Stimulated activated CD4-positive, alpha-beta T cell treated with anti-CD3 and anti-CD28 coated beads, TNF-alpha, amount 100 ng/mL, for 24 hours (primary cell): Measurements from ENCODE around the gene TSG101.

ENCODE experiments used
- DNase-seq, 3 experiments: peaks; one replicate each; pipeline ENCODE4 v3.0.0-alpha.2; 2020; ENCODE audit warnings: low read depth in 3 of 3

The TSG101 gene

GRCh38 chr11:18493310-18493709 lies 33.4 kb downstream of the TSG101 start:
- no peak for DNase-seq

DNA sequence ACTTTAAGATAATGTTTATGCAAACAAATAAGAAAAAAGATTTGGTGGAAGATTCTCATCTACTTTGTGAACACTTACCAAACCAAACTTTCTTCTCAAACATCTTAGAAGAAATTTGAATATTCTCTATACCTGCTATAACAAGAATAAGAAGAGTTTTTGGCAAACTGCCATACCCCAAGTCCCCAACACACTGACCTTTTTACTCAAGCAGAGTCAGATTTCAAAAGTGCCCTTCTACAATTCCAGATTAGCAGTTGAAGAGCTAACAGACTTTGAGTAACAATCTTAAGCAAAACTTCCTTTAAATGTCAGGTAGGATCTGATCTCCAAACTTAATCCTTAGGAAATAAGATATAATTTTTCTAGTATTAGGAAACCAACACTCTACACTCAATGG lies 33.9 kb downstream of the TSG101 start:
- DNase-seq = no peak

GRCh38 chr11:18491924-18492323 lies 34.8 kb downstream of the TSG101 start:
- no peak for DNase-seq

- no peak for DNase-seq
Measured at GRCh38 chr11:18490736-18491485, 35.8 kb downstream of the TSG101 start.

- DNase-seq = no peak
Measured at GRCh38 chr11:18490319-18490718, 36.4 kb downstream of the TSG101 start.

GRCh38 chr11:18485913-18486528 lies 40.7 kb downstream of the TSG101 start:
- no peak for DNase-seq

GRCh38 chr11:18479063-18479462 lies 47.7 kb downstream of the TSG101 start:
- DNase-seq = no peak

- DNase-seq = no peak
Measured at GRCh38 chr11:18472587-18472986, 54.2 kb downstream of the TSG101 start.

DNA sequence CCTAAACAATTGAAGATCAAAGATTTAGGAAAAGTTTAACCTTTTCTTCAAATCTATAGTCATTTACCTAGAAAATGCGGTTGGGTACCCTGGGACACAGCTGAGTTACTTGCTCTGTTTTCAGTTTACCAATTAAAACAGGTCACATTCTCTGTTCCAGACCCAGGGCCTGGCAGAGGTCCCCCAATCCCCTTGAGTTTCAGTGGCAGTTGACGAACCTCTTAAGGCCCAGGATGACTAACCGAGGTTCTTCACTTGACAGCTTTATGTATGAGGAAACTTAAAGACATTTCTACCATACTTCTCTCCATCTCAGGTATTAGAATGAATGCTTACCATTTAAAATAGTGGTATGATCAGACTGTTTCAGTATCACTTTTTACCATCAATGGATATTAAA lies 54.7 kb downstream of the TSG101 start:
- DNase-seq = no peak

DNA sequence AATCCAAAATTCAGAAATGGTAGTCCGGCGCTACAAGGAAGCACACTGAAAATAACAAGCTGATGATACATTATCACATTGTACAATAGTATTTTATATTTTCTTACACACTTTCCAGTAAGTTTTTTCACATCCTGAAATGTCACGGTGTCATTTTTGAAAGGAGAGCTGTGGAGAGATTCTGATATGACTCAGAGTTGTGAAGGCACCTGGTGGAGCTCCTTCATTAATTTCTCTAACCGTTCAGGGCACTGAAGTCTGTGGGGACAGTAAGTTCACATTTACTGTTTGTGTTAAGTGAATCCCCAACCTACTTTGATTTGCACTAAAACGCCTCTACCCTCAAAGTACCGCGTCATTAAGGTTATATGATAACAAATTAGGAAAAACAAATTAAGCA lies 57.8 kb downstream of the TSG101 start:
- no peak for DNase-seq

DNA sequence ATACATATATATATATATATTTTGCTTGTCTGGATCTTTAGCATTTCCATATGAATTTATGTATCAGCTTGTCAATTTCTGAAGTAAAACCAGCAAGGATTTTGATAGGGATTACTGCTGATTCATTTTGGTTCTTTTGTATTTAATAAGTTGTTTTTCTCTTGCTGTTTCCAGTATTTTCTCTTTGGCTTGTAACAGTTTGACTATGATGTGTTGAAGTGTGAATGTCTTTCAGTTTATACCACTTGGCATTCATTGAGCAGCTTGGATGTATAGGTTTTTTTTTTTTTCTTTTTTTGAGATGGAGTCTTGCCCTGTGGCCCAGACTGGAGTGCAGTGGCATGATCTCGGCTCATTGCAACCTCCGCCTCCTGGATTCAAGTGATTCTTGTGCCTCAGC lies 58.7 kb downstream of the TSG101 start:
- no peak for DNase-seq

DNA sequence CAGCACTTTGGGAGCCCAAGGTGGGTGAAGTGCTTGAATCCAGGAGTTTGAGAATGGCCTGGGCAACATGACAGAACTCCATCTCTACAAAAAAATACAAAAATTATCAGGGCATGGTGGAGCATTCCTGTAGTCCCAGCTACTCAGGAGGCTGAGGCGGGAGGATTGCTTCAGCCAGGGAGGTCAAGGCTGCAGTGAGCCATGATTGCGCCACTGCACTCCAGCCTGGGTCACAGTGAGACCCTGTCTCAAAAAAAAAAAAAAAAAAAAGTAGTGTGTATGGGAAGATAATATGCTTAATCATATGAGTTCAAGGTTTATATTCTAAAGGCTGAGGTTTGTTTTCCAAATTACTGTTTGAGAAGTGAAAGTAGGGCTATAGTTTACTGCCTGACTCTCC lies 60.3 kb downstream of the TSG101 start:
- DNase-seq = no peak

GRCh38 chr11:18463439-18463838 lies 63.3 kb downstream of the TSG101 start:
- DNase-seq = no peak

GRCh38 chr11:18461909-18462308 lies 64.8 kb downstream of the TSG101 start:
- DNase-seq = no peak

GRCh38 chr11:18459634-18460033 lies 67.1 kb downstream of the TSG101 start:
- DNase-seq = no peak

DNA sequence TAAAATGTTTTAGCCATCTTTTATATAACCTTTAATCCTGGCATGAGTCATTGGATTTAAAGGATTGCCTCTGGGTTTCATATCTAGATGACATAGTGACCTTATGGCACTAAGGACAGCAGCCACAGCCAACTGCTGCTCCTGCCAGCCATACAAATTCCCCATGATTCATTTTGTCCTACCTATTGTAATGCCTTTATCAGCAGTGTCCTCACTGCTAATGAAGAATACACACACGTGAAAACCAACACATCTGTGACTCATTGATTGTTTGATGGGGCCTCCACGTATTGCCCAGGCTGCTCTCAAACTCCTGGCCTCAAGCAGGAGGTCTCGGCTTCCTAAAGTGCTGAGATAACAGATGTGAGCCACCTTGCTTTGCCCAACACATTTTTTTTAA lies 69.3 kb downstream of the TSG101 start:
- no peak for DNase-seq

GRCh38 chr11:18455686-18456372 lies 70.9 kb downstream of the TSG101 start, which contains the start of gene LDHAL6A:
Gene LDHAL6A, plus strand, starts transcription at chr11:18455856. Its CDS starts 825 bp downstream, at chr11:18456681.
- no peak for DNase-seq

DNA sequence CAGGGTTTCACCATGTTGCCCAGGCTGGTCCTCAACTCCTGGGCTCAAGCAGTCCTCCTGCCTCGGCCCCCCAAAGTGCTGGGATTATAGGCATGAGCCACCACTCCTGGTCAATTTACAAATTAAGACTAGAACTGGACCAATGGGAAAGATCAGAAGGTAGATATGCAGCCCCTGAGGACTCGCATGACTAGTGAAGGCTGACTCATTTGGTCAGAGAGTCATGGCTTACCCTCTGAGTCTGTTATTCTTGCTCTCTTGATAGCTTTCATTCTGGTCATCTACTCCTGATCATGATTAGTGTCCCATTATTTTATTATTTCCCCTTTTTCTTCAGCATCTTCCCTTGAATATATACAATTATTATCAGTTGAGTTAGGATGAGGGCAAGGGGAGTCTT lies 73.8 kb downstream of the TSG101 start:
- no peak for DNase-seq

GRCh38 chr11:18449251-18449650 lies 77.5 kb downstream of the TSG101 start:
- no peak for DNase-seq

GRCh38 chr11:18438691-18439090 lies 88.1 kb downstream of the TSG101 start:
- DNase-seq = no peak
